HG03175 (cell line): ENCODE data around the gene TPO.
"Not testable (repeated sequence)": the region's sequence is repeated elsewhere in the genome, so short reads cannot be mapped to it uniquely, and the experiment has no call there.

Experiments
- ATAC-seq: cut with Tn5 transposase; IDR thresholded peaks from one replicate; pipeline ENCODE4 v1.9.1; 2021; ENCODE audit warnings: mild to moderate bottlenecking, moderate library complexity; ENCODE audit not compliant: unreplicated experiment

TPO gene

DNA sequence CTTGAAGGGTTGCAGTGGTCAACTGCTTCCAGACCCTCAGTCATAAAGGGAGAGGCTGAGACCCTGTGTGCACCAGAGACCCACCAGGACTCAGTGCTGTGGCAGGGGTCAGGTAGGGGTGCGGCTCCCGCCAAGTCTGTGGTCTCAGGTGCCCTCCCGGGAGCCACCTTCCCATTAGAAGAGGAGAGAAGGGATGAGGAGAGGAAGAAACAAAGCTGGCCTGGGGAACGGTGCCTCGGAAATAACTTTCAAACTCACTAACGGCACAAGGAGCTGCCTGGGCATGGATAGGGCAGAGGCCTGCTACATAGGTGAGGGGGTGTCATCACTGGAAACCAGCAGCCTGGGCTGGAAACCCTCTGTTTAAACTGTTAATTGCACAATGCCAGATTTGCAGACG lies 84.9 kb downstream of the TPO start:
- ATAC-seq = no peak

DNA sequence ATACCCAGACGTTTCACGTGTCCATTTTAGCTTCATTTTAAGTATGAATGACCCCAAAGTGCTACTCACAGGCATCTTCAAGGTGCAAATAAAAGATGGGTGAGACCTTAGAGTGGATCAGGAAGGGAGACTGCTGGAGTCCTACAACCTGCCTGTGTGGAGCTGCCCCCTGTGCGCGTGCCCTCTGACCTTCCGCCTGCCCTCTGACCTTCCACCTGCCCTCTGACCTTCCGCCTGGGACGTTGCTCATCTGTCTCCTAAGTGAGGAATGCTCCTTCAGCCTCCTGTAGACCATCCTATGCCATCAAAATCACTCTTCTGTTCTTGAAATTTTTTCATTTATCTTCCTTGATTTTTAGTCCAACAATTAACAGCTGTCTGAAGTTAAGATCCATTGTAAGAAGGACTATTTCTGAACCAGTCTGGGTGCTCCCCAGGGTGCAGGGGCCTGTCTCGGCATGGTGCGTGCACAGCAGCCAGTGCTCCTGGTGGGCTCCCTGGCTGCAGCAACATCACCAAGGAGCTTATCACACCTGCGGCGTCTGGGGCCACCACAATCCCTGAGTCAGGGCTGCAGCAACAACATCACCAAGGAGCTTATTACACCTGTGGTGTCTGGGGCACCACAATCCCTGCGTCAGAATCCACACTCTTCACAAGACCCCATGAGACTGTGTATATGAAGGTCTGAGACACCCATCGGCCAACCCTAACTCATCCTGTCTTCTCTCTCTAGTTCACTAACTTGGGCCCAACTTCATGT lies 86.0 kb downstream of the TPO start:
- no peak for ATAC-seq

DNA sequence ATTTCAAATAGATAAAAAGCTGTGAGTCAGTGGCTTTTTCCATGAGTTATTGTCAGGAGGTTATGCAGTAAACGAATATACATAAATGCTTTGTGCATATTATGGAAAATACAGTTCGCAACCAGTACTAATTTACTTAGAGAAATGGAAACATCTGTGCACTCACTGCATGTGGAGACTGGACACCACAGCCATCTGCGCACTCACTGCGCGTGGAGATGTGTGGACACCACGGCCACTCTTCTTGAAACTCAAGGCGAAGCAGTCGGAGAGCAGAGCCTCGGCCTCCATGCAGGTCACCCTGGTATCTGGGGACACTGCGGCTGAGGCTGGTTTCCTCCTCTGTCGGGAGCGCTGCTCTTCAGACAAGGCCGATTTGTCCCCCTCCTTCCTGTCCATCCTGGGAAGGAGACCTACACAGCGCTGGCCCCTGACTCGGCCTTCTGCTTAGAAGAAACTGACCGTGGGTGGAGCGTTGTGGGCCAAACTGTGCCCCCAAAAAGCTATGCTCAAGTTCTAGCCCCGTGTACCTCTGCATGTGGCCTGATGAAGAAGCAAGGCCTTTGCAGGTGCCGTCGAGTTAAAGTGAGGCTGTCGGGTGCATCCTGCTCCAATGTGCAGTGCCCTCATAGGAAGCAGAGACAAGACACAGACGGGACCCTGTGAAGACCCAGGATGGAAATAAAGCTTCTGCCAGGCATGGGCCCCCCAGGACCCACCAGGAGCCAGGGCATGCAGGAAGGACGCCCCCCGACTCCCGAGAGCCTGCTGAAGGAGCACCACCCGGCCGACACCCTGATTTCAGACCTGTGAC lies 88.0 kb downstream of the TPO start:
- no peak for ATAC-seq

DNA sequence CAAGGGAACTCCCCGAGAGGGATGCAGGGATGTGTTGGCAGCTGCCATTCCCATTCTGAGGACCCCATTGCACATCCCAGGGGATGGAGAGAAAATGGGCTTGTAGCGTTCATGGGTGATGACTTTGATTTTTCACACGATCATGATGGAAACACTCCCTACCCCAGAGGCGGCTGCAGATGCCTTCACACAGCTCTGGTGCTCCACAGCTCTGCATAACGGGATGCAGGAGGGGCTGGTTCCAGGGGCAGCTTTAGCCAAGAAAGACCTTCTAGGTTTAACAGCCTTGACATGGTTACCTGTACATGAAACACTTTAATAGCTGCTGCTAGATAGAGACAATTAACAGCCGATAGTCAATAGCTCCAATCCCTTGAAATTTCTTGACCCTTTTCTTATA lies 88.7 kb downstream of the TPO start:
- ATAC-seq = no peak

DNA sequence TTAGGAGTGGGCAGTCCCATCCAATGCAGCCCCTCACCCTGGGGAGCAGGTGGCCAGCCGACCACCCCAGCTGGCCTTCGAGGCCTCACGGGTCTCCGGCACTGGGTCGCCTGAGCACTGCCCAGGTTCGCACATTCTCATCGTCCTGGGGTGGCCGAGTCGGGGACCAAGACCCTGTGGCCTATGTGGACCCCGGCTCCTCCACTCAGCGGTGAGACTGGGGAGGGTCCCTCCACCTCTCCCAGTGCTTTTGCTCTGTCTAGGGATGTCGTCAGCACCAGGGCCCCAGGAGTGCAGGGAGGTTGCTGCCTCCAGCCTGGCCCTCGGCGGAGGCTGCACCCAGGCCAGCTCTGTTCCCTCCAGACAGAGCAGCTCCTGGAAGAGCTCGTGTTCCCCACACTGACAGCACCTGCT lies 89.6 kb downstream of the TPO start:
- ATAC-seq = no peak

DNA sequence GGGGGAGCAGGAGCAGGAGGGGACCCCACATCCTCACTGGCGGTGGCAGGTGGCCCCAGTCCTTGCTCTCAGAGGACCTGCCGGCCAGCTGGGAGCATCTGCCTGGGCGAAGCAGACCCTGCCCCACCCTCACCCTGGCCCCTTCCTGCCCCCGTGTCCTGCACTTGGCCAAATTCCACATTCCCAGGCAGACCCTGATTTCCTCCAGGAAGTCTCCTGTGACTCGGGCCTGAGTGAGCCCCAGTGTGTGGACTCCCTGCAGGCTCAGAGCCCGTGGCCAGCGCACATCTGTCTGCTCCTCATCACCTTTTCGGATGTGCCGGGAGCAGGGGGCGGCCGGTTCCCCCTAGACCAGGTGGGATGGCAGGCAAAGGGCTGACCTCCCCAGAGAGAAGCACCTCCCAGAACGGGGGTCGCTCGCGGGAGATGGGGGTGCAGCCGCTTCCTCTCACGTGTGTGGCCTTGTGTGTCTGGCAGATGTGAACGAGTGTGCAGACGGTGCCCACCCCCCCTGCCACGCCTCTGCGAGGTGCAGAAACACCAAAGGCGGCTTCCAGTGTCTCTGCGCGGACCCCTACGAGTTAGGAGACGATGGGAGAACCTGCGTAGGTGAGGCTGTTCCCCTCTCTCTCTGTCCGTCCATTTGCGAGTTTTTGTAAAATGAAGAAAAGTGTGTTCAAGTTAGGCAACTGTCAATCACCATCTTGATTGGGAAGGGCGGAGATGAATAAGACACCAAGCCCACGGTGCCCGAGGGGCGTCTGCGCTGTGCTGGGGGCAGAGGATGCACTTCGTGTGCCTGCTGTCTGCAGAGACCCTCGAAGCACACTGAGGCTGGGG lies 90.4 kb downstream of the TPO start:
- ATAC-seq = no peak

DNA sequence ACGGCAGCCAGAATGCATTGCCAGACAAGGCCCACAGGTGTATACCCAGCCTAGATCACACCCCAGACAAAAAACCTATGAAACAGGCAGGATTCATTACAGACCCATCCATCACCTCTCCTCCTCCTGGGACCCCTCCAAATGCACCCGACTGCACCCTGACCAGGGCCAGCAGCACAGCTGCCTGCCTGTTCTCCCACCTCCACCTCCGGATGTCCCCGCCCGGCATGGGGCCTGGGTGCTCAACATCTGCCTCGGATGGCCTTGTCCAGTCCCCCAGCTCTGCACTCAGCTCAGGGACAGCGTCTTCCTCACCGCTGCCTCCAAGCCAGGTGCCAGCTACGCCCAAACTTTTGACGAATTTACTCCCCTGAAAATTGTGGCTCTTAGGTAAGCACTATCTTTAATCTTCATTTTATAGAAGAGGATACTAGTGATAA lies 91.1 kb downstream of the TPO start:
- ATAC-seq = no peak

DNA sequence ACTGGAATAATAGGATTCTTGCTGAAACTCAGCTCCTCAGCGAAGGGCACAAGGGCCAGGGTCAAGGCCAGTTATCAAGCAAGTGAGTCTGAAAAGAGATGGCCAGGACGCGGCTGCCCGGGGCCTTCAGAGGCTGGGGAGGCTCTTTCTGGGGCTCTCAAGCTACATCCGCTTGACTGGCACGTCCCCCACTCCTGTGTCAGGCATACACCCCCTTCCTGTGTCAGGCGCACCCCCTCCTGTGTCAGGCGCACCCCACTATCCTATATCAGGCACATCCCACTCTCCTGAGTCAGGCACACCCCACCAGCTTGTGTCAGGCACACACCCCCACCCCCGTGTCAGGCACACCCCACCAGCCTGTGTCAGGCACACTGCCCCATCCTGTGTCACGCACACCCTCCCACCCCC lies 91.8 kb downstream of the TPO start:
- ATAC-seq = no peak

DNA sequence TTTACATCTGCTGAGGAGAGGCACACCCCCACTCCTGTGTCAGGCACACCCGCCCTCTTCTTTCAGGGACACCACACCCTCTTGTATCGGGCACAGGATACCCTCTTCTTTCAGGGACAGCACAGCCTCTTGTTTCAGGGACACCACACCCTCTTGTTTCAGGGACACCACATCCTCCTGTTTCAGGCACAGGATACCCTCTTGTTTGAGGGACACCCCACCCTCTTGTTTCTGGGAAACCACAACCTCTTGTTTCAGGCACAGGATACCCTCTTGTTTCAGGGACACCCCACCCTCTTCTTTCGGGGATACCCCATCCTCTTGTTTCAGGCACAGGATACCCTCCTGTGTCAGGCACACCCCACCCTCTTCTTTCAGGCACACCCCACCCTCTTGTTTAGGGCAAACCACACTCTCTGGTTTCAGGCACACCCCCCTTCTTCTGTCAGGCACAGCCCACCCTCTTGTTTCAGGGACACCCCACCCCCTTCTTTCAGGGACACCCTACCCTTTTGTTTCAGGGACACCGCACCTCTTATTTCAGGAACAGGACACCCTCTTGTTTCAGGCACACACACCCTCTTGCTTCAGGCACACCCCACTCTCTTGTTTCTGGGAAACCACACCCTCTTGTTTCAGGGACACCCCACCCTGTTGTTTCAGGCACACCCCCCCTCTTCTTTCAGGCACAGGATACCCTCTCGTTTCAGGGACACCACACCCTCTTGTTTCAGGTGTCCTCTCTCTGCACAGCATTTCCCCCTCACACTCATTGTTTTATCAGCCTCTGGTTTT lies 96.2 kb downstream of the TPO start:
- no peak for ATAC-seq

DNA sequence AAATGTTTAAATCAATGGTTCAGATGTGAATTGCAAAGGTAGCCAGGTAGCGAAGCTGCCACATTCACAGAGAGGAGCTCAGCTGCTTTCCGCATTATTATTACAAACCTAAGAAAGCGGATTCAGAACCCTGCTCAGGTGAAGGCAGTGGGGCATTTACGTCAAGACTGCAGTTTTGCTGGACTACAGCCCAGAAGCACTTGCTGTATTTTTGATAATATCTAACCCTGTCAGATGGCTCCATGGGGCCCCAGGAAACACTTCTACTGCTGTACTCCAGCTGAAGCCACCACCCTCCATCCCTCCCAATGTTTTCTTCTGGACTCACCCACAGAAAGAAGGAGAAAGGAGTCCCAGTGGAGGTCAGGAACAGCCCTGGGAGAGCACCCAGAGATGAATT lies 96.9 kb downstream of the TPO start:
- ATAC-seq = no peak

DNA sequence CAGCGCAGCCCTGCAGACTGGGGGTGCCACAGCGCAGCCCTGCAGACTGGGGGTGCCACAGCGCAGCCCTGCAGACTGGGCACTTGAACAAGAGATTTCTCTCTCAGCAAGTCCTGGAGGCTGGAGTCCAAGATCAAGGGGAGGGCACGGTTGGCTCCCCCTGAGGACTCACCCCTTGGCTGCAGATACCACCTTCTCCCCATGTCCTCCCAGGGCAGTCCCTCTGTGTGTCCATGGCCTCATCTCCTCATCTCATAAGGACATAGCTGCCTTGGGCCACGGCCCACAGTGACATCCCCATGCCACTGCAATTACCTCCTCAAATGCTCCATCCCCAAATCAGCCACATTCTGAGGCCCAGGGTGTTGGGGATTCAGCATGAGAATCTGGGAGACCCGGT lies 98.2 kb downstream of the TPO start:
- no peak for ATAC-seq

DNA sequence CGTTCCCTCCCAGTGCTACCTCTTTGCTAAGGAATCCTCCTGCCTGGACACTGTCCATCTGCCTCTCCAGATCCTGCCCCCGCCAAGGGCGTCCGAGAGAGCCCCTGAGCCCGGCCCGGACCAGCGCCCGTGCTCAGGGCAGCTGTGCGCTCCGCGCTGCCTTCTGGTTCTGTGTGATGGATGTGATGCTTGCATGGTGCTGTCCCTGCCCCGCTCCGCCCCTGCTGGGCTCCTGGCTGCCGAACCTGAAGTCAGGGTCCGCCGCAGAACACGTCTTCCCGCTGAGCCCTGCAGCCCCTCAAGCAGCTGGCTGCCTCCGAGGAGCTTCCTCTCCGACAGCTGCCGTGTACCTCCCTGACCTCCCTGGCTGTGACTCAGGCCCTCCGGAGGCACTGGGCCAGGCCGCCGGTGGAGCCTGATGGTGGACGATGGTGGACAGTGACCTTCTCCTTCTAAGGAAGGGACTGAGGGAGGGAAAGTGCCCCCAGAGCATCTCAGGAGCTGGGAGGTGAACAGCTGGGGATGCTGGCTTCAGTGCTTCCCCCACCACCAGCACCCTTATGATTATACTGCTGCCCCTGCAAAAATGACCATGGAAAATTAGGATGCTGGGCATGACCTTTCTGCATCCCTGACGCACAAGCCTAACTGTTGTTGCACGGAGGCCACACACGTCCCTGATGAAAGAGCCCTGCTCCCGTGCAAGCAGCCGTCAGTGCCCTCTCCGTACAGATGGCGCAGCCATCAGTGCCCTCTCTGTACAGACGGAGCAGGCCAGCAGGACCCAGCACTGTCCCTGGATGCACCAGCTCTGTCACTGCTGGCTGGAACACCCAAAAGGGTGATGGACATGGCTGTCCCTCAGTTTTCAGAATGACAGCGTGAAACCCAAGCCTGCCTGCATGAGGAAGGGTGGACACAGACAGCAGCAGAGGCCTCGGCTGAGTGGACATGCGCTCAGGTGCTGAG lies 99.3 kb downstream of the TPO start:
- no peak for ATAC-seq

DNA sequence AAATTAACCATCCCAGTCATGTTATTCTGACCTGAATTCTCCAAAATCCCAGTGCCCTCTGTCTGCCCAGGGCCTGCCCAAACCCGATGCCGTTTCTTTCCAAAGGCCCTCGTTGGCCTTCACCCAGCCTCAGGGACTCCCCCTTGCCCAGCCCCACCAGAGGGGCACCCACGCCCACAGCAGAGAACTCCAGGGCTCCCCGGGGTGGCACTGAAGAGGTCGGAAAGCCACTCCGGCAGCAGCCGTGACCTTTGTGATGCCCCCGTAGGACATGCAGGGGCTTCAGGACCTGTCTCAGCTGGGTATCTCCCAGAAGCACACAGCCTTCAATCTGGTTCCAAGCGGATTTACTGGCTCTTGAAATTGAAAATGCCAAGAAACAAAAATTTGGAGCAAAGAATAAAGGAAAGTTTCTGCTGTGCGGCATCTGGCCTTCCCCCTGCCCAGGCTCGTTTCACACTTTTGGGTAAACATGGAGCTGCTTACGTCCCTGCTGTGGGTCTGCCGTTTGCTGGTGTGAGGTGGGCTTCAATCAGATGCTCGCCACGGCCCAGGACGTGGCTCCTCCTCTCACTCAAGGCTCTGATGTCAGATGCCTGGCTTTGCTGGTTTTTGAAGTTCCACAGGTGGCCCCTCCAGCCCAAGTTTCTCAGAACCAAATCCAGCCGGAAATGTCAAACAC lies 101.3 kb downstream of the TPO start:
- no peak for ATAC-seq

DNA sequence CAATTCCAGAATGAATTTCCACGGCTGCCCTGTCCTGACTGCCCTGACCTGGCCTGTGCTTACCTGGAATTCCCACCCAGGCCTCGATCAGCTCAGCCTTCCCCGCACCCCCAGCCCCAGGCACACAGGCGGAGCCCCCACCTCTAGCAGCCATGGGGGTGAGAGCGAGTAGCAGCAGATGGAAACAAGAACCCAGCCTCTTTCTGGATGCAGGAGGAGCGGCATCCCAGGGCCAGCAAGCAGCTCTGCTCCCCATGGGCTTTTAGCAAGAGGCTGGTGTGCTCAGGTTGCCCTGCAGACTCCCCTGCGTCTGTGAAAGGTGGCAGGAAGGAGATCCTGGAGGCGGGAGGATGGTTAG lies 101.8 kb downstream of the TPO start:
- ATAC-seq = no peak

DNA sequence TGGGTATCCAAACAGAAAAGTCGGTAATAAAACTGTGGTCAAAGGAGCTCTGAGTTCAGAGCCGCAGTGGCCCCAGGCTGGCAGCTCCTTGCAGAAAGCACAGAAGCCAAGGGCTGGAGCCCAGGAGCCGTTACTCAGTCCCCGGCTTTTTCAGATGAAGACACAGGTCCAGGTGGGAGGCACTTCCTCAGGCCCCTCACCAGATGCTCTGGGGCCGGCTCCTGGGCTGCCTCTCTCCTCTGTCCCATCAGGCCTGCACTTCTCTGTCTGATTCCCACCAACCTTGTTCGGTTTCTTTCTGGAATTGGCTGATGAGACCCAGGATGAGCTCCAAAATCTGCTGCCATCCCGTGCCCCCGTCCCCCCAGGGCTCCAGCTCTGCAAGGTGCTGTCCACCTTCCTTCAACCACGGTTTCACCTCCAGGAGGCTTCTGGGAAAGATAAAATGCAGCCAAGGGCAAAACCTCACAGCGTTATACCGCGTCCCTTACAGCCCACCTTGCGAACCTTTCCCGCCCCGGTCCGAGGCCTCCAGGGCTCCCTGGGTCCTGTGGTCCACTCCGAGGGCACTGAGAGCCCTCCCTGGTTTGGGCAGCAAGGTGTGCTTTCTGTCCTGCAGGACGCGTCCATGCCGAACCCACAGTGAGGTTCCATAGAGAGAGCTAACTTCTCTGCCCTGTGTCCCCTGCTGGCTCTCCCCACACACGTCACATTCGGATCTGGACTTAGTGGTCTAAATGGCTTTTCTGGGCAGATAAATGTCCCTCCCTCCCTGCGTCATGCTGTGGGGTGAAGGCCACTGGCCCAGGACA lies 102.9 kb downstream of the TPO start:
- ATAC-seq = no peak

DNA sequence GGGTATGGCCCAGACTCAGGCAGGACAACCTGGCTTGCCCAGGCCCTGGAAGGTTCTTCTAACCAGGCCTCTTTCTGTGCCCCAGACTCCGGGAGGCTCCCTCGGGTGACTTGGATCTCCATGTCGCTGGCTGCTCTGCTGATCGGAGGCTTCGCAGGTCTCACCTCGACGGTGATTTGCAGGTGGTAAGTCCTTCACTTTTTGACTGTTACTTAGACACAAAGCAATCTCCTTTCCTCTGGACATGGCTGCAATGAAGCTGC lies 103.5 kb downstream of the TPO start:
- ATAC-seq = no peak

DNA sequence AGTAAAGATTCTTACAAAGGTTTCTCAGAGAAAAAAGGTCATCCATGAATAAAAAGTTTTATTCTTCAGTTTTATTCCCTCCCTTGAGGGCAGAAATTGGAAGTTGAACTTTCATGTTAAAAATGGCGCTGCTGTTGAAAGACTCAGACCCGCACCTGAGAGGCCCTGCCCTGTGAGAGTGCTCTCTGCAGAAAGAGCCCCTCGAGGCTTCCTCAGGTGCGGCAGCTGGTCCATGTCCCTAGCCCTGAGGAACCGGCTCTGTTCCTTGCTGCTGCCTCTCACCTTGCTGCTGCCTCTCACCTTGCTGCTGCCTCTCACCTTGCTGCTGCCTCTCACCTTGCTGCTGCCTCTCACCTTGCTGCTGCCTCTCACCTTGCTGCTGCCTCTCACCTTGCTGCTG lies 104.0 kb downstream of the TPO start:
- not testable (repeated sequence) for ATAC-seq

DNA sequence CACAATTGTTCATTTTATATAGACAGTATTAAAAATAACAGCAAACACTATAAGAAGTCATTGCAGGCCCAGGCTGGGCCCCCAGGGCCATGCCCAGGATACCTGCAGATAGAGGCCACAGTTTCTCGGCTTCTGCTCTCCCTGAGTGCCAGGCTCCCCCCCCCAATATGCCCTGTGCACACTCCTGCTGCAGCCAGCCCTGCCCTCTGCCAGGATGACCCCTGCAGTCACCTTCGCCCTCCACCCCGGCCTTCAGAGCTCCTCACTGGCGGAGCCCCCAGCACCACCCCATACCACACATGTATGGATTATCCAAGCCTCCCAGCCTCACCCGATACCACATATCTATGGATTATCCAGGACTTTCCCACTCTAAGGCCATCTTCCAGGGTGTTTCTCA lies 104.5 kb downstream of the TPO start:
- no peak for ATAC-seq
